Measurements from ENCODE around the gene CDH4.

GRCh38 chr20:61862881-61863280 lies 610.8 kb downstream of the CDH4 start:
- TF ChIP-seq EZH2phosphoT487 (IDR thresholded peaks at IDR 0.05) (no peak), EZH2 (IDR thresholded peaks at IDR 0.05) (no peak)

All from neural progenitor cell (in vitro differentiated cells).